Measurements from ENCODE around the gene GASK1A. TPM values are rescaled to one million over a fixed set of nuclear protein-coding genes. Genes with fewer than 3 reads are reported as not detected.
A peak's percentile ranks its signal among the peaks of the same experiment; 100 is the strongest.

Gene GASK1A
- total and polyA plus RNA-seq, 2 of the 8 experiments (the other 6 are each of a cell fraction or from before 2014, with no cell fraction given): 4.7 to 7.9 TPM

DNA sequence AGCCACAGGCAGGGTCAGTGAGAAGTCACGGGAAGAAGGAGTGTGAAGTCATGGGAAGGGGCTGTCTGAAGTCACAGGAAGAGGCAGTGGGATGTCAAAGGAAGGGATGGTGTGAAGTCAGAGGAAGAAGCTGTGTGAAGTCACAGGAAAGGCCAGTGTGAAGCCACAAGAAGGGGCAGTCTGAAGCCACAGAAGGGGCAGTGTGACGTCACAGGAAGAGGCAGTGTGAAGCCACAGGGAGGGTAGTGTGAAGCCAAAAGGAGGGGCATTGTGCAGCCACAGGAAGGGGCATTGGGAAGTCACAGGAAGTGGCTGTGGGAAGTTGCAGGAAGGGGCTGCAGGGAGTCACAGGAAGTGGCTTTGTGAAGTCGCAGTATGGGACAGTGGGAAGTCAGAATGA, 35.1 kb downstream of the GASK1A start:
- Histone ChIP-seq H3K9ac (replicated peaks in 1 of 4; ENCODE audit: extremely low read depth in 1 of 4, low read depth in 3 of 4, low read length in 3 of 4) (no peak overlapping the region), H2BK12ac (ENCODE audit: low read depth, low read length) (no peak overlapping the region), H3K23ac (ENCODE audit: insufficient read length) (no peak overlapping the region), H3K27ac (ENCODE audit: low read depth, low read length) (no peak overlapping the region), H3K27me3 (replicated peaks in 1 of 4; ENCODE audit: control insufficient read depth in 3 of 4, extremely low read depth in 1 of 4, insufficient read depth in 3 of 4, low read length in 3 of 4) (no peaks in the 10 kb centered on the region), H2BK20ac (ENCODE audit: low read length) (no peak overlapping the region), H3K56ac (replicated peaks; ENCODE audit: insufficient read length, low read depth, low read length) (no peak overlapping the region), H2AK5ac (ENCODE audit: low read depth, low read length) (peak overlapping the region; percentile 65; the same call in 1 of the 2 replicates), H2BK5ac (ENCODE audit: low read depth, low read length) (no peak overlapping the region; the same call in 1 of the 2 replicates), H3K79me1 (ENCODE audit: low read depth, low read length) (0 out of 2 replicates have a peak, but pooled peaks cover 3% of the 10 kb centered on the region), H3K14ac (ENCODE audit: insufficient read length) (no peak overlapping the region), H3K9me3 (ENCODE audit: insufficient read depth in 2 of 2, low read depth in 1 of 2, low read length in 1 of 2) (peaks cover 6 to 15% of the 10 kb centered on the region in 2 experiments; a peak in 2 of 4 replicates), H3K79me2 (ENCODE audit: control insufficient read depth in 1 of 2, insufficient read depth in 2 of 2, low read length in 2 of 2) (no peaks in the 10 kb centered on the region), H3K4me3 (ENCODE audit: extremely low read depth in 1 of 4, insufficient read depth in 2 of 4, low read depth in 3 of 4, low read length in 4 of 4) (no peak overlapping the region), H3K18ac (ENCODE audit: extremely low read depth, low read length) (no peak overlapping the region), H3K4me2 (ENCODE audit: insufficient read depth in 1 of 2, low read depth in 2 of 2, low read length in 2 of 2) (no peak overlapping the region), H4K91ac (replicated peaks; ENCODE audit: insufficient read length, low read length) (no peak overlapping the region), H3K4me1 (replicated peaks in 1 of 4; ENCODE audit: control insufficient read depth in 3 of 4, insufficient read depth in 4 of 4, low read length in 3 of 4) (no peaks in the 10 kb centered on the region; a peak in 1 of 7 replicates), H2BK15ac (ENCODE audit: low read length) (no peak overlapping the region), H4K20me1 (replicated peaks in 1 of 2; ENCODE audit: control insufficient read depth in 1 of 2, insufficient read depth in 2 of 2, low read length in 2 of 2) (peaks cover 0 to 2% of the 10 kb centered on the region in 2 experiments), H2AFZ (ENCODE audit: low read length) (no peak overlapping the region), H2BK120ac (replicated peaks; ENCODE audit: low read depth, low read length) (no peak overlapping the region), H3K4ac (replicated peaks; ENCODE audit: insufficient read length, low read depth, low read length) (no peak overlapping the region), H4K5ac (ENCODE audit: insufficient read length, low read depth, low read length) (no peak overlapping the region), H4K8ac (ENCODE audit: extremely low read depth, insufficient read depth, low read length) (no peak overlapping the region), H3K36me3 (ENCODE audit: control insufficient read depth in 2 of 4, insufficient read depth in 4 of 4, low read length in 3 of 4) (no peaks in the 10 kb centered on the region; a peak in 1 of 8 replicates), H3K23me2 (ENCODE audit: low read depth, low read length) (0 out of 2 replicates have a peak, but pooled peaks cover 2% of the 10 kb centered on the region)
- no peak for FAIRE-seq
- DNase-seq (ENCODE audit: low read depth in 1 of 2, low spot score in 2 of 2): no peak
- ChIA-PET POLR2A (ENCODE audit: partially characterized antibody) (no interaction called here), CTCF (ENCODE audit: partially characterized antibody) (no interaction called here)
- 79% methylated on average over 3 of the region's 3 CpGs; no CpG with 5 or more reads in 1 of the 2 experiments for WGBS, 2 experiments (ENCODE audit: extremely low coverage in 1 of 2, insufficient coverage in 1 of 2, insufficient read length in 1 of 2, insufficient replicate concordance in 2 of 2, low coverage in 1 of 2, low lambda C conversion rate in 2 of 2, missing lambda C conversion rate in 1 of 2)
- no peak for TF ChIP-seq SRF (IDR thresholded peaks at IDR 0.05; ENCODE audit: low read depth, low read length)
- no peak for TF ChIP-seq CREB1 (IDR thresholded peaks at IDR 0.05)
- TF ChIP-seq NANOG (IDR thresholded peaks at IDR 0.05; ENCODE audit: insufficient read depth, low read depth, low read length, poor library complexity, severe bottlenecking): no peak
- no peak for TF ChIP-seq HDAC2 (IDR thresholded peaks at IDR 0.05; ENCODE audit: borderline replicate concordance in 1 of 2, low read depth in 2 of 2, low read length in 2 of 2)
- TF ChIP-seq EP300 (IDR thresholded peaks at IDR 0.05; ENCODE audit: borderline replicate concordance in 1 of 2, low read depth in 2 of 2, low read length in 2 of 2): no peak
- TF ChIP-seq RXRA (IDR thresholded peaks at IDR 0.05; ENCODE audit: insufficient read depth, low read depth, low read length): no peak
- no peak for TF ChIP-seq SIN3A (conservative IDR thresholded peaks at IDR 0.05 in 1 of 2, IDR thresholded peaks at IDR 0.05 in 1 of 2; ENCODE audit: low read depth in 1 of 2, low read length in 2 of 2)
- TF ChIP-seq TAF1 (IDR thresholded peaks at IDR 0.05; ENCODE audit: low read depth, low read length): no peak
- TF ChIP-seq, protein P1, sequence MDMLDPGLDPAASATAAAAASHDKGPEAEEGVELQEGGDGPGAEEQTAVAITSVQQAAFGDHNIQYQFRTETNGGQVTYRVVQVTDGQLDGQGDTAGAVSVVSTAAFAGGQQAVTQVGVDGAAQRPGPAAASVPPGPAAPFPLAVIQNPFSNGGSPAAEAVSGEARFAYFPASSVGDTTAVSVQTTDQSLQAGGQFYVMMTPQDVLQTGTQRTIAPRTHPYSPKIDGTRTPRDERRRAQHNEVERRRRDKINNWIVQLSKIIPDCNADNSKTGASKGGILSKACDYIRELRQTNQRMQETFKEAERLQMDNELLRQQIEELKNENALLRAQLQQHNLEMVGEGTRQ (IDR thresholded peaks at IDR 0.05; ENCODE audit: low read length): no peak
- no peak for TF ChIP-seq TCF12 (IDR thresholded peaks at IDR 0.05; ENCODE audit: low read depth, low read length)
- no peak for TF ChIP-seq BRCA1 (IDR thresholded peaks at IDR 0.05; ENCODE audit: low read depth, low read length)
- TF ChIP-seq, protein P2, sequence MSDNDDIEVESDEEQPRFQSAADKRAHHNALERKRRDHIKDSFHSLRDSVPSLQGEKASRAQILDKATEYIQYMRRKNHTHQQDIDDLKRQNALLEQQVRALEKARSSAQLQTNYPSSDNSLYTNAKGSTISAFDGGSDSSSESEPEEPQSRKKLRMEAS (IDR thresholded peaks at IDR 0.05): no peak
